Daoy (cell line): ENCODE measurements around the gene UBASH3B. TPM values are rescaled to one million over a fixed set of nuclear protein-coding genes. Genes with fewer than 3 reads are reported as not detected.
"Not testable (repeated sequence)": the region's sequence is repeated elsewhere in the genome, so short reads cannot be mapped to it uniquely, and the experiment has no call there.

Experiments
- DNase-seq: peaks from one replicate; pipeline ENCODE4 v3.0.0-alpha.2; 2015; ENCODE audit warnings: low read depth
- total RNA-seq: library from RNA; depleted of rRNA; stranded (reverse); fragments of >200 nt; shearing (Covaris generic); gene quantifications from 2 replicates; pipeline ENCODE4 v1.2.3, GENCODE V29; 2014; rRNA removed

UBASH3B gene
- total RNA-seq, 1 experiment from 2014 or later = under 0.01 TPM

DNA sequence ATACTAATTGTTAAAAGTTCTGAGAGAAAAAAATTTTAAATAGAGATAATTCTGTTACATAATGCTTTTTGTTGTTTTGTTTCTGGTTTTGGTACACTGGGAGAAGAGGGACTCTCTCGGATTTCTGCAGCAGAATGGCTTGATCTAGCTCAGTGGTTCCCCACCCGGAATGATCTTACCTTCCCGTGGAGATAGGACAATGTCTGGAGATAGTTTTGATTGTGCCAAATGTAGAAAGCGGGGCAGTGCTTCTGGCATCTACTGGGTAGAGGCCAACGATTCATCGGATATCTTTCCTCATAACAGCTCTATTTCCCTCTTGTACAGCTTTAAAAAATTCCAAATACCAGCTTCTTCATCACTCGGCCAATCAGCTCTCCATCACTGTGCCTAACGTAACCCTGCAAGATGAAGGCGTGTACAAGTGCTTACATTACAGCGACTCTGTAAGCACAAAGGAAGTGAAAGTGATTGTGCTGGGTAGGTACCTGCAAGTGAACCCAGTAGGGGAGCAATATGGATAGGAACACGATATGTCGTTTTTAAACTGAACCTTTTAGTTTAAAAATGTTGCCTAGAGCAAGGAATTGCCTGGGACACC, 195.9 kb downstream of the UBASH3B start:
- DNase-seq = no peak

- DNase-seq = peak; percentile 49
Measured at GRCh38 chr11:122852074-122852795, 196.7 kb downstream of the UBASH3B start.

DNA sequence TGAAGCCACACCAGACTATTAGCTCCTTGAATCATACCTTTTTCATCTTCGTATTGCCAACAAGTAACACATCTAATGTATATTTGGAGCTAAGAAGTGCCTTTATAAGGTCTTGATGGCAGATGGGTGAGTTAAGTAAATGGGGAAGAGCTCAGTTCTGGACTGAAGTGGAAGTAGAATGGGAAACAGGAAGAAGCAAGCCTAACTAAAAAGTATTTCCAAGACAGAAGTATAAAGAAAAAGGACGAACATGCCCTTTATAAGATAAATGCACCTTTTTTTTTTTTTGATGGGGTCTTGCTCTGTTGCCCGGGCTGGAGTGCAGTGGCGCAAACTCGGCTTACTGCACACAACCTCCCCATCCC, 197.3 kb downstream of the UBASH3B start:
- no peak for DNase-seq

DNA sequence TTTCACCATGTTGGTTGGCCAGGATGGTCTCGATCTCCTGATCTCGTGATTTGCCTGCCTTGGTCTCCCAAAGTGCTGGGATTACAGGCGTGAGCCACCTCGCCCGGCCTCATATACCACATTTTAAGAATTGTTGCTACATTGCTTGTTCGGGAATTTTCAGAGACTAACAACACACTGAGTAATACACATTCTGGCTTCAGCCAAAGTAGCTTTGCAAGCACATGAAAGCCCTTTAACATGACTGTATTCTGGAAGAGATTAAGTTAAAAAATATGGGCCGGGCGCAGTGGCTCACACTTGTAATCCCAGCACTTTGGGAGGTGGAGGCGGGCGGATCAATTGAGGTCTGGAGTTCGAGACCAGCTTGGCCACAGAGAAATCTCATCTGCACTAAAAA, 197.7 kb downstream of the UBASH3B start:
- no peak for DNase-seq

DNA sequence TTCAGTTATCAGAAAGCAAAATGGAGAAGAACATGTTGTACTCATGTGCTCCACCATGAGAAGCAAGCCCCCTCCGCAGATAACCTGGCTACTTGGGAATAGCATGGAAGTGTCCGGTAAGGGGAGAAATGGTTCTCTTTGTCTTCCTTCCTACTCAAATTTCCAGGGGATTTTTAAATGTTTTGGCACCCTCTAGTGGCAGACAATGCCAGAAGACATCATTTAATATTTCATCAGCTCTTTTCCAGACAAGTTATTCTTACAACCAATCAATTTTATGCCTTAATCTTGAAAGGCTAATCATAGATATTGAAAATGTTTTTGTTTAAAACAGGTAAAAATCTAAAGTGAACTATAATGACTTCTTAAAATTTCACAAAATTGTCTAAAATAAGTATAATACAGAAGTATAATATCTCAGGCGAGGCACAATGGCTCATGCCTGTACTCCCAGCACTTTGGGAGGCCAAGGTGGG, 198.5 kb downstream of the UBASH3B start:
- DNase-seq = peak; percentile 63

GRCh38 chr11:122861631-122862030, 206.1 kb downstream of the UBASH3B start:
- DNase-seq = no peak

- no peak for DNase-seq
Measured at GRCh38 chr11:122862091-122862490, 206.6 kb downstream of the UBASH3B start.

GRCh38 chr11:122863154-122863553, 207.6 kb downstream of the UBASH3B start:
- DNase-seq = not testable (repeated sequence)

DNA sequence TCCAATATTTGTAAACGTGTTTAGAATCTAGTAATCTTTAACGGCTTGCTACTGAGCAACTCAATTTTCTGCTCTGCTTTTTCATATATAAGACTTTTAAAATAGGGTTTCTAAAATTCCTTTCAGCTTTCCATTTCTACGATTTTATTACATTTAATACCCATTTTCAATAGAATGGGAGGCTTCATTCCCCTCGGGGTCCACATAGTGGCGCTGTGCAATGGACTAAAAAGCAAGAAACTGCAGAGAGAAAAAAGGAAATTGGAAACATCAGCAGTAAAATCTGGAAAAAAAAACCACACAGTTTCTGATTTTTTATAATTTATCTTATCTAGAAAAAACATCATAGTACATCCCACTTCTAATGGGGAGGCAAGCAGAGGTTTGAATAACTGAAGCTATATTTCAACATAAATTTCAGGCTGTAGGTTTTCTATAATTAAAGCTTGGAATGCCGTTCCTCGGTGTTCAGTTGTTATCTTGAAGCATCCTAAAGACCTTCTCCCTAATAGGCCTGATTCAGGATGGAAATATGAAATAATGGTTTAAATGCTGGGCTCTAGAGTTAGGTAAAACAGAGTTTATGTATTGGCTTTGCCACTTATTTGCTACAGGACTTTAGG, 208.3 kb downstream of the UBASH3B start:
- DNase-seq = peak; percentile 35

Other genes starting within 250 kb of the UBASH3B start
- 0.06 and 0.27 TPM in 2 replicates for gene CRTAM, start 182.8 kb downstream of the UBASH3B start, total RNA-seq
- gene JHY, start 227.0 kb downstream of the UBASH3B start, total RNA-seq = 2.2 and 2.3 TPM in 2 replicates